ENCODE results near the gene TRIP12.

TRIP12 gene

GRCh38 chr2:229888031-229888430, 33.8 kb downstream of the TRIP12 start:
- H3K9me3 ChIP-seq (ENCODE audit: low read length), result no peaks in the 10 kb centered on the region
- H3K27ac ChIP-seq (ENCODE audit: low read depth, low read length), result no peak overlapping the region
- no peak overlapping the region for H3K4me3 ChIP-seq (ENCODE audit: low read depth in 1 of 2, low read length in 2 of 2)
- H3K9ac ChIP-seq (ENCODE audit: low read length), result no peak overlapping the region
- peaks cover 3% of the 10 kb centered on the region for H3K4me1 ChIP-seq (ENCODE audit: insufficient read depth, low read length)
- H3K36me3 ChIP-seq (ENCODE audit: insufficient read depth, low read length), result no peaks in the 10 kb centered on the region
- no peaks in the 10 kb centered on the region for H3K27me3 ChIP-seq (ENCODE audit: control insufficient read depth in 1 of 2, insufficient read depth in 2 of 2, low read length in 2 of 2)

GRCh38 chr2:229887441-229887840, 34.4 kb downstream of the TRIP12 start:
- Histone ChIP-seq H3K9ac (ENCODE audit: low read length) (no peak overlapping the region), H3K9me3 (ENCODE audit: low read length) (no peaks in the 10 kb centered on the region), H3K36me3 (ENCODE audit: insufficient read depth, low read length) (no peaks in the 10 kb centered on the region), H3K4me1 (ENCODE audit: insufficient read depth, low read length) (peaks cover 3% of the 10 kb centered on the region), H3K27ac (ENCODE audit: low read depth, low read length) (no peak overlapping the region), H3K27me3 (ENCODE audit: control insufficient read depth in 1 of 2, insufficient read depth in 2 of 2, low read length in 2 of 2) (no peaks in the 10 kb centered on the region), H3K4me3 (ENCODE audit: low read depth in 1 of 2, low read length in 2 of 2) (no peak overlapping the region)

GRCh38 chr2:229884775-229885699, 36.8 kb downstream of the TRIP12 start:
- Histone ChIP-seq H3K9me3 (ENCODE audit: low read length) (no peaks in the 10 kb centered on the region), H3K27ac (ENCODE audit: low read depth, low read length) (no peak overlapping the region)

GRCh38 chr2:229882583-229882982, 39.2 kb downstream of the TRIP12 start:
- H3K4me3 ChIP-seq (ENCODE audit: low read depth in 1 of 2, low read length in 2 of 2), result no peak overlapping the region
- peaks cover 3% of the 10 kb centered on the region for H3K4me1 ChIP-seq (ENCODE audit: insufficient read depth, low read length)
- H3K27ac ChIP-seq (ENCODE audit: low read depth, low read length), result no peak overlapping the region
- no peak overlapping the region for H3K9ac ChIP-seq (ENCODE audit: low read length)
- no peaks in the 10 kb centered on the region for H3K9me3 ChIP-seq (ENCODE audit: low read length)
- no peaks in the 10 kb centered on the region for H3K27me3 ChIP-seq (ENCODE audit: control insufficient read depth in 1 of 2, insufficient read depth in 2 of 2, low read length in 2 of 2)
- peaks cover 8% of the 10 kb centered on the region for H3K36me3 ChIP-seq (ENCODE audit: insufficient read depth, low read length)

More at GRCh38 chr2:229884775-229885699, 36.8 kb downstream of the TRIP12 start:
- Histone ChIP-seq H3K4me3 (ENCODE audit: low read depth in 1 of 2, low read length in 2 of 2) (no peak overlapping the region), H3K4me1 (ENCODE audit: insufficient read depth, low read length) (peaks cover 3% of the 10 kb centered on the region), H3K27me3 (ENCODE audit: control insufficient read depth in 1 of 2, insufficient read depth in 2 of 2, low read length in 2 of 2) (no peaks in the 10 kb centered on the region), H3K9ac (ENCODE audit: low read length) (no peak overlapping the region), H3K36me3 (ENCODE audit: insufficient read depth, low read length) (no peaks in the 10 kb centered on the region)

- Histone ChIP-seq H3K27ac (ENCODE audit: low read depth, low read length) (no peak overlapping the region), H3K4me1 (ENCODE audit: insufficient read depth, low read length) (peaks cover 1% of the 10 kb centered on the region), H3K9ac (ENCODE audit: low read length) (no peak overlapping the region), H3K36me3 (ENCODE audit: insufficient read depth, low read length) (peaks cover 8% of the 10 kb centered on the region), H3K27me3 (ENCODE audit: control insufficient read depth in 1 of 2, insufficient read depth in 2 of 2, low read length in 2 of 2) (no peaks in the 10 kb centered on the region), H3K9me3 (ENCODE audit: low read length) (no peaks in the 10 kb centered on the region), H3K4me3 (ENCODE audit: low read depth in 1 of 2, low read length in 2 of 2) (no peak overlapping the region)
Measured at GRCh38 chr2:229880892-229881586, 40.8 kb downstream of the TRIP12 start.

- Histone ChIP-seq H3K9me3 (ENCODE audit: low read length) (no peaks in the 10 kb centered on the region), H3K36me3 (ENCODE audit: insufficient read depth, low read length) (peaks cover 8% of the 10 kb centered on the region), H3K27ac (ENCODE audit: low read depth, low read length) (no peak overlapping the region), H3K4me1 (ENCODE audit: insufficient read depth, low read length) (no peaks in the 10 kb centered on the region), H3K27me3 (ENCODE audit: control insufficient read depth in 1 of 2, insufficient read depth in 2 of 2, low read length in 2 of 2) (no peaks in the 10 kb centered on the region), H3K4me3 (ENCODE audit: low read depth in 1 of 2, low read length in 2 of 2) (no peak overlapping the region), H3K9ac (ENCODE audit: low read length) (no peak overlapping the region)
Measured at GRCh38 chr2:229879191-229879950, 42.4 kb downstream of the TRIP12 start.

GRCh38 chr2:229875549-229875948, 46.3 kb downstream of the TRIP12 start:
- Histone ChIP-seq H3K4me1 (ENCODE audit: insufficient read depth, low read length) (peaks cover 13% of the 10 kb centered on the region), H3K27me3 (ENCODE audit: control insufficient read depth in 1 of 2, insufficient read depth in 2 of 2, low read length in 2 of 2) (no peaks in the 10 kb centered on the region), H3K4me3 (ENCODE audit: low read depth in 1 of 2, low read length in 2 of 2) (no peak overlapping the region), H3K9me3 (ENCODE audit: low read length) (no peaks in the 10 kb centered on the region), H3K9ac (ENCODE audit: low read length) (no peak overlapping the region), H3K27ac (ENCODE audit: low read depth, low read length) (no peak overlapping the region), H3K36me3 (ENCODE audit: insufficient read depth, low read length) (peaks cover 8% of the 10 kb centered on the region)

- Histone ChIP-seq H3K36me3 (ENCODE audit: insufficient read depth, low read length) (peaks cover 8% of the 10 kb centered on the region), H3K4me3 (ENCODE audit: low read depth in 1 of 2, low read length in 2 of 2) (no peak overlapping the region), H3K9me3 (ENCODE audit: low read length) (no peaks in the 10 kb centered on the region), H3K27me3 (ENCODE audit: control insufficient read depth in 1 of 2, insufficient read depth in 2 of 2, low read length in 2 of 2) (no peaks in the 10 kb centered on the region), H3K4me1 (ENCODE audit: insufficient read depth, low read length) (peaks cover 13% of the 10 kb centered on the region), H3K9ac (ENCODE audit: low read length) (no peak overlapping the region), H3K27ac (ENCODE audit: low read depth, low read length) (no peak overlapping the region)
Measured at GRCh38 chr2:229874647-229875046, 47.2 kb downstream of the TRIP12 start.

GRCh38 chr2:229873123-229873581, 48.7 kb downstream of the TRIP12 start:
- Histone ChIP-seq H3K27me3 (ENCODE audit: control insufficient read depth in 1 of 2, insufficient read depth in 2 of 2, low read length in 2 of 2) (no peaks in the 10 kb centered on the region), H3K4me3 (ENCODE audit: low read depth in 1 of 2, low read length in 2 of 2) (no peak overlapping the region), H3K27ac (ENCODE audit: low read depth, low read length) (no peak overlapping the region), H3K9me3 (ENCODE audit: low read length) (no peaks in the 10 kb centered on the region), H3K36me3 (ENCODE audit: insufficient read depth, low read length) (no peaks in the 10 kb centered on the region), H3K4me1 (ENCODE audit: insufficient read depth, low read length) (peaks cover 13% of the 10 kb centered on the region), H3K9ac (ENCODE audit: low read length) (no peak overlapping the region)

GRCh38 chr2:229870903-229871656, 50.7 kb downstream of the TRIP12 start:
- H3K4me1 ChIP-seq (ENCODE audit: insufficient read depth, low read length), result peaks cover 13% of the 10 kb centered on the region
- H3K27ac ChIP-seq (ENCODE audit: low read depth, low read length), result no peak overlapping the region
- H3K27me3 ChIP-seq (ENCODE audit: control insufficient read depth in 1 of 2, insufficient read depth in 2 of 2, low read length in 2 of 2), result no peaks in the 10 kb centered on the region
- H3K4me3 ChIP-seq (ENCODE audit: low read depth in 1 of 2, low read length in 2 of 2), result no peak overlapping the region
- H3K9ac ChIP-seq (ENCODE audit: low read length), result no peak overlapping the region
- no peaks in the 10 kb centered on the region for H3K36me3 ChIP-seq (ENCODE audit: insufficient read depth, low read length)
- H3K9me3 ChIP-seq (ENCODE audit: low read length), result no peaks in the 10 kb centered on the region

Data from muscle layer of colon (tissue), 2 donors.